GM19025 (cell line): Measurements from ENCODE around the gene KCTD5.
"Not testable (repeated sequence)": the region's sequence is repeated elsewhere in the genome, so short reads cannot be mapped to it uniquely, and the experiment has no call there.

ENCODE experiments used
- ATAC-seq: cut with Tn5 transposase; IDR thresholded peaks from one replicate; pipeline ENCODE4 v1.9.1; 2021; ENCODE audit warnings: mild to moderate bottlenecking, low read depth, moderate library complexity; ENCODE audit not compliant: unreplicated experiment

Gene KCTD5

GRCh38 chr16:2720064-2720457 is 37.7 kb downstream of the KCTD5 start, which contains the start of gene PRSS27:
Gene PRSS27, minus strand, starts transcription at chr16:2720224. Its CDS starts 64 bp downstream, at chr16:2720160.
- ATAC-seq = no peak

- ATAC-seq = peak; percentile 83
These were observed 38.7 kb downstream of the KCTD5 start for GRCh38 chr16:2720719-2721633.

GRCh38 chr16:2721634-2722173 is 39.4 kb downstream of the KCTD5 start:
- ATAC-seq = not testable (repeated sequence)

- ATAC-seq = no peak
These were observed 41.9 kb downstream of the KCTD5 start for GRCh38 chr16:2724088-2724676.

GRCh38 chr16:2724816-2725348 is 42.6 kb downstream of the KCTD5 start:
- ATAC-seq = no peak

- ATAC-seq = no peak
These were observed 44.6 kb downstream of the KCTD5 start for GRCh38 chr16:2726923-2727322.

GRCh38 chr16:2728034-2728433 is 45.7 kb downstream of the KCTD5 start:
- no peak for ATAC-seq

GRCh38 chr16:2734844-2735515 is 52.7 kb downstream of the KCTD5 start:
- no peak for ATAC-seq

GRCh38 chr16:2736476-2737237 is 54.3 kb downstream of the KCTD5 start:
- no peak for ATAC-seq

GRCh38 chr16:2737238-2737605 is 54.9 kb downstream of the KCTD5 start:
- no peak for ATAC-seq

GRCh38 chr16:2737895-2738418 is 55.6 kb downstream of the KCTD5 start:
- ATAC-seq = no peak

- no peak for ATAC-seq
These were observed 56.3 kb downstream of the KCTD5 start for GRCh38 chr16:2738615-2739014.

GRCh38 chr16:2739625-2740430 is 57.5 kb downstream of the KCTD5 start:
- ATAC-seq = no peak

- ATAC-seq = no peak
These were observed 58.2 kb downstream of the KCTD5 start for GRCh38 chr16:2740476-2740875.

GRCh38 chr16:2741168-2741567 is 58.8 kb downstream of the KCTD5 start:
- ATAC-seq = no peak

GRCh38 chr16:2742323-2743006 is 60.1 kb downstream of the KCTD5 start:
- no peak for ATAC-seq

- ATAC-seq = no peak
These were observed 60.9 kb downstream of the KCTD5 start for GRCh38 chr16:2743007-2743810.

GRCh38 chr16:2744711-2745110 is 62.4 kb downstream of the KCTD5 start:
- ATAC-seq = no peak
